Natural killer cell treated with Interleukin-12 subunit alpha and Interleukin-12 subunit beta and Interleukin-15 and Interleukin-18, amount 100 ng/mL, for 72 hours (primary cell): ENCODE measurements around the gene SMIM10L2A. TPM values are rescaled to one million over a fixed set of nuclear protein-coding genes. Genes with fewer than 3 reads are reported as not detected.
"Not testable (repeated sequence)": the region's sequence is repeated elsewhere in the genome, so short reads cannot be mapped to it uniquely, and the experiment has no call there.

Experiments used
- ATAC-seq, 2 donors: fragments of 150-1000 bp; cut with Tn5 transposase in 1 of 2; sonication (Bioruptor Pico), chemical (Tn5 transposase) in 1 of 2; 2 replicates each; pipeline ENCODE4 v1.10.0; 2021
- DNase-seq: peaks from one replicate; pipeline ENCODE4 v3.0.0; 2022; ENCODE audit warnings: low spot score
- H3K27ac Mint-ChIP-seq, 2 donors: 1 replicate in 1 of 2; 2 replicates in 1 of 2; pipeline ENCODE4 v1.8.0; 2022; ENCODE audit warnings: mixed read lengths in 2 of 2, mild to moderate bottlenecking in 1 of 2, moderate library complexity in 1 of 2
- H3K27me3 Mint-ChIP-seq, 2 donors: 1 replicate in 1 of 2; 2 replicates in 1 of 2; pipeline ENCODE4 v1.8.0; 2022; ENCODE audit warnings: mixed read lengths in 2 of 2
- H3K36me3 Mint-ChIP-seq: one replicate; pipeline ENCODE4 v1.8.0; 2022; ENCODE audit warnings: mixed read lengths
- H3K4me1 Mint-ChIP-seq, 2 donors: 1 replicate in 1 of 2; 2 replicates in 1 of 2; pipeline ENCODE4 v1.8.0; 2022; ENCODE audit warnings: low read depth in 2 of 2, mixed read lengths in 2 of 2, mild to moderate bottlenecking in 1 of 2
- H3K4me3 Mint-ChIP-seq: one replicate; pipeline ENCODE4 v1.8.0; 2022; ENCODE audit warnings: mixed read lengths
- H3K9me3 Mint-ChIP-seq: 2 replicates; pipeline ENCODE4 v1.8.0; 2022; ENCODE audit warnings: mixed read lengths
- total RNA-seq, 2 donors: library from RNA; stranded (reverse); gene quantifications; one replicate each; pipeline ENCODE4 v1.2.3, GENCODE V29; 2022

The SMIM10L2A gene
- total RNA-seq, 2 donors from 2014 or later, result 0.05 TPM; not detected in 1

DNA sequence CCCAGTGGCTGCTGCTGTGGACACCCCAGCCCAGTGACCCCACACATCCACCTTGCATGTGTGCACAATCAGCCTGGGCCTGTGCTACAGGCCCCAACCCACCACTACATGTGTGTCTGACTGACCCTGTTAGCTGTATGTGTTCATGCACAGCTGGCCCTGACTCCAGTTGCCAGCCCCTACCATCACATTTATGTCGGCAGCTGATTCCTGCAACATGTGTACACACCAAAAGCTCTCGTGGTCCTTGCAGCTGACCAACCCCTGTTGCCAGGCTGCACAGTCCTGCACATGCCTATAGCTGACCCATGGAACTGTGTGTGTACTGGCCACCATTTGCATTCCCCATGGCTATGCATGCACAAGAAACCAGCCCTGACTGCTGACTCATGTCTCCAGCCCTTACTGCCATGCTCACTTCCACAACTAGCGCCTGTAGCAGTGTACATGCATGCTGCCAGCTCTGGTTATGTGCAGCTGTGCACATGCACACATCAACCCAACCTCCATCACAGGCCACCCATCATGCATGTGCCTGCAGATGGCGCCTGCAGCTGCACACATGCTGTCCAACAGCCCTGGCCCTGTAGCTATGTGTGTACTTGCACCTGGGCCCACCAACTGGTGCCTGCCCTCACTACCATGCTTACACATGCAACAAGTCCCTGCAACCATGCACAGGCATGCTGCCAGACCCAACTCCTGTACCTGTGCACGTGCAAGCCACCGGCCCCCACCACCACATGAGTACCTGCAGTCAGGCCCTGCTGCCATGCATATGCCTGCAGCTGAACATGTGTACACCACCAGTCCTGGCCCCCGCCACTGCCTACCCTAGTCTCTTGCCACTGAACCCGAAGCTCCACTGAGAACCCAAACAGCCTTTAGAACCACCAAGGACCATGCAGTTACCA lies 28.1 kb downstream of the SMIM10L2A start:
- Mint-ChIP-seq H3K27ac (no peak overlapping the region), H3K4me1 (no peaks in the 10 kb centered on the region), H3K4me3 (no peak overlapping the region), H3K9me3 (no peaks in the 10 kb centered on the region), H3K27me3 (peaks cover 0 to 5% of the 10 kb centered on the region in 2 donors), H3K36me3 (no peaks in the 10 kb centered on the region)
- ATAC-seq, result peak in 1 of 2 donors; percentile 55
- DNase-seq, result no peak

- DNase-seq (no peak), ATAC-seq (no peak)
- no peak overlapping the region for H3K27ac Mint-ChIP-seq
- H3K9me3 Mint-ChIP-seq, result no peaks in the 10 kb centered on the region
- no peaks in the 10 kb centered on the region for H3K4me1 Mint-ChIP-seq
- peaks cover 8 to 12% of the 10 kb centered on the region in 2 donors for H3K27me3 Mint-ChIP-seq
- H3K36me3 Mint-ChIP-seq, result no peaks in the 10 kb centered on the region
- no peak overlapping the region for H3K4me3 Mint-ChIP-seq
Observed at GRCh38 chrX:135453381-135453780, 31.6 kb downstream of the SMIM10L2A start.

- H3K27me3 Mint-ChIP-seq, result peaks cover 8 to 17% of the 10 kb centered on the region in 2 donors
- DNase-seq, result no peak
- H3K36me3 Mint-ChIP-seq, result no peaks in the 10 kb centered on the region
- H3K9me3 Mint-ChIP-seq, result no peaks in the 10 kb centered on the region
- no peak overlapping the region for H3K27ac Mint-ChIP-seq
- ATAC-seq, result no peak
- no peak overlapping the region for H3K4me3 Mint-ChIP-seq
- H3K4me1 Mint-ChIP-seq, result no peaks in the 10 kb centered on the region
Observed at GRCh38 chrX:135454816-135455215, 33.1 kb downstream of the SMIM10L2A start.

GRCh38 chrX:135461756-135462155 lies 40.0 kb downstream of the SMIM10L2A start:
- not testable (repeated sequence) for ATAC-seq, H3K36me3 Mint-ChIP-seq, H3K9me3 Mint-ChIP-seq, DNase-seq, H3K4me3 Mint-ChIP-seq, H3K27ac Mint-ChIP-seq, H3K4me1 Mint-ChIP-seq
- peaks cover 18 to 31% of the 10 kb centered on the region in 2 donors for H3K27me3 Mint-ChIP-seq

GRCh38 chrX:135463937-135464336 lies 42.2 kb downstream of the SMIM10L2A start:
- no peaks in the 10 kb centered on the region for H3K9me3 Mint-ChIP-seq
- H3K27me3 Mint-ChIP-seq, result peaks cover 25 to 37% of the 10 kb centered on the region in 2 donors
- no peak overlapping the region for H3K27ac Mint-ChIP-seq
- H3K4me3 Mint-ChIP-seq, result no peak overlapping the region
- H3K36me3 Mint-ChIP-seq, result no peaks in the 10 kb centered on the region
- H3K4me1 Mint-ChIP-seq, result no peaks in the 10 kb centered on the region
- peak in 1 of 2 donors; percentile 60 for ATAC-seq
- no peak for DNase-seq

DNA sequence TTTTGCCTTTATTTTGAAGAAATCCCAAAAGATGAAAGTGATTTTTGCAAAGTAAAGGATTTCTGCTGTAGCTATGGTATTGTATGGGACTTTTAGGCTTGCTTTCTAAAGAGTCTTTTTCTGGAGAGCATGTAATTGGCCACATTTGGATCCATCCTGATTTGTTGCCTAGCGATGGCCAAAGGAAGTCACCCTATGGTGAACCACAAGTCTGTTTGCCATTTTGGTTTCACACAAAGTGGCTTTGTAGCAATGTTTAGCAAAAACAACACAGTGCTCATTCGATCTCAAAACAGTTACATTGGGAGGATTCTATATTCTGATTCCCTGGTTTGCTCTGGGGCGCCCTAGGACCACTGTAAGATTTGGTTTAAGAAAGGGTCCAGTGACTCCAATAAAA lies 54.6 kb downstream of the SMIM10L2A start:
- Mint-ChIP-seq H3K27ac (no peak overlapping the region), H3K27me3 (peaks cover 3 to 19% of the 10 kb centered on the region in 2 donors), H3K9me3 (no peaks in the 10 kb centered on the region), H3K4me3 (no peak overlapping the region), H3K36me3 (no peaks in the 10 kb centered on the region), H3K4me1 (no peaks in the 10 kb centered on the region)
- ATAC-seq (no peak), DNase-seq (no peak)

DNA sequence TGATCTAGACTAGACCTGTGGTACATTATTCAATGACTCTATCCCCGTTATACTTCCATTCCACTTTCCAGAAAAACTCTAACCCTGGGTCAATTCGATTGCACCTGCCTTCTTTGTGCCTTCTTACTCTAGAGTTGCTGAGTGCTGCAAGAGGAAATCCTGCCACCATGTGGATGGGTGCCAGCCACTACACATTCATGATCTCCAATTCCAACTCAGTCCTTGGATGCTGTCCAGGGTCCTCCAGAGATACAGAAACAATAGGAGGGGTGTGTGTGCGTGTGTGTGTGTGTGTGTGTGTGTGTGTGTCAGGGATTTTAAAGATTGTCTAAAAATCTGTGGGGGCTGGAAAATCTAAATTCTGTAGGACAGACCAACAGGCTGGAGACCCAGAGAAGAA lies 55.8 kb downstream of the SMIM10L2A start:
- H3K27ac Mint-ChIP-seq, result no peak overlapping the region

More for the DNA sequence above, 55.8 kb downstream of the SMIM10L2A start:
- Mint-ChIP-seq H3K36me3 (no peaks in the 10 kb centered on the region), H3K4me1 (no peaks in the 10 kb centered on the region), H3K4me3 (no peak overlapping the region), H3K27me3 (peaks cover 0 to 17% of the 10 kb centered on the region in 2 donors), H3K9me3 (no peaks in the 10 kb centered on the region)
- DNase-seq, result no peak
- ATAC-seq, result no peak

Other genes with a start within 250 kb of the SMIM10L2A start
- gene ETDA, start 169.9 kb upstream of the SMIM10L2A start, total RNA-seq, result not detected
- gene ETDC, start 112.5 kb upstream of the SMIM10L2A start, total RNA-seq, result not detected
- 1 to 10 TPM; 7.3 to 8.6 TPM for gene ZNF75D, start 77.8 kb upstream of the SMIM10L2A start, total RNA-seq
- gene ZNF449, start 77.1 kb upstream of the SMIM10L2A start, total RNA-seq, result 1 to 10 TPM; 2.4 to 2.9 TPM
- gene INTS6L, start 98.7 kb downstream of the SMIM10L2A start, total RNA-seq, result 10 to 100 TPM; 20.5 to 20.9 TPM